Smooth muscle cell (in vitro differentiated cells): ENCODE data around the gene ZNF441. TPM values are rescaled to one million over a fixed set of nuclear protein-coding genes. Genes with fewer than 3 reads are reported as not detected.

ENCODE experiments used
- DNase-seq: peaks from one replicate; lab custom pipeline; 2025; ENCODE audit not compliant: unreplicated experiment; lab: John Stamatoyannopoulos, UW
- H2AFZ ChIP-seq: fragments of 200-600 bp; sonication (generic); 2 replicates; pipeline ENCODE4 v1.6.0; 2016; ENCODE audit warnings: antibody characterized with exemption, low read depth, mild to moderate bottlenecking
- H3F3A ChIP-seq: fragments of 200-600 bp; sonication (generic); 2 replicates; pipeline ENCODE4 v1.6.0; 2017; ENCODE audit warnings: antibody characterized with exemption, low read depth
- H3K27ac ChIP-seq: fragments of 200-600 bp; sonication (generic); 2 replicates; pipeline ENCODE4 v1.5.1; 2016; ENCODE audit warnings: low read depth, mild to moderate bottlenecking
- H3K27me3 ChIP-seq: fragments of 200-600 bp; sonication (generic); 2 replicates; pipeline ENCODE4 v1.6.1; 2016; ENCODE audit warnings: low read depth, mild to moderate bottlenecking
- H3K36me3 ChIP-seq: fragments of 200-600 bp; sonication (generic); 2 replicates; pipeline ENCODE4 v1.5.1; 2016; ENCODE audit warnings: low read depth
- H3K4me1 ChIP-seq: fragments of 200-600 bp; sonication (generic); 2 replicates; pipeline ENCODE4 v1.5.1; 2016; ENCODE audit warnings: low read depth
- H3K4me2 ChIP-seq: fragments of 200-600 bp; sonication (generic); 2 replicates; pipeline ENCODE4 v1.6.0; 2016; ENCODE audit warnings: mild to moderate bottlenecking
- H3K4me3 ChIP-seq: fragments of 200-600 bp; sonication (generic); 2 replicates; pipeline ENCODE4 v1.5.1; 2016; ENCODE audit warnings: mild to moderate bottlenecking
- H3K79me2 ChIP-seq: fragments of 200-600 bp; sonication (generic); 2 replicates; pipeline ENCODE4 v1.6.0; 2016; ENCODE audit warnings: low read depth, mild to moderate bottlenecking
- H3K9ac ChIP-seq: fragments of 200-600 bp; sonication (generic); 2 replicates; pipeline ENCODE4 v1.6.0; 2016; ENCODE audit warnings: low read depth
- H3K9me3 ChIP-seq: fragments of 200-600 bp; sonication (generic); replicated peaks from 2 replicates; pipeline ENCODE4 v1.5.1; 2016; ENCODE audit warnings: low read depth
- H4K20me1 ChIP-seq: fragments of 200-600 bp; sonication (generic); 2 replicates; pipeline ENCODE4 v1.6.0; 2016; ENCODE audit warnings: low read depth
- WGBS: methylation state at CpG from one replicate; pipeline ENCODE4 v1.1.7; 2016; ENCODE audit warnings: low lambda C conversion rate; 5-methylcytosine and 5-hydroxymethylcytosine counted together
- polyA plus RNA-seq: library from polyadenylated mRNA; unstranded; fragments of >200 nt; fragmentation: Nextera tagmentation; extraction: Ambion mirVana; gene quantifications from 2 replicates; pipeline ENCODE4 v1.2.1, GENCODE V29; 2016
- total RNA-seq: library from RNA; depleted of rRNA; stranded (reverse); fragments of >200 nt; gene quantifications from 2 replicates; pipeline ENCODE4 v1.2.3, GENCODE V29; 2014
- TF ChIP-seq, protein P1 (sequence below): fragments of 200-600 bp; sonication (generic); IDR thresholded peaks from 2 replicates; pipeline ENCODE4 v1.5.1; 2017; ENCODE audit warnings: borderline replicate concordance, mild to moderate bottlenecking, antibody characterized with exemption; ENCODE audit not compliant: insufficient read depth, poor library complexity, severe bottlenecking

The ZNF441 gene
- total and polyA plus RNA-seq, 2 experiments from 2014 or later, result 2.7 to 9.3 TPM

DNA sequence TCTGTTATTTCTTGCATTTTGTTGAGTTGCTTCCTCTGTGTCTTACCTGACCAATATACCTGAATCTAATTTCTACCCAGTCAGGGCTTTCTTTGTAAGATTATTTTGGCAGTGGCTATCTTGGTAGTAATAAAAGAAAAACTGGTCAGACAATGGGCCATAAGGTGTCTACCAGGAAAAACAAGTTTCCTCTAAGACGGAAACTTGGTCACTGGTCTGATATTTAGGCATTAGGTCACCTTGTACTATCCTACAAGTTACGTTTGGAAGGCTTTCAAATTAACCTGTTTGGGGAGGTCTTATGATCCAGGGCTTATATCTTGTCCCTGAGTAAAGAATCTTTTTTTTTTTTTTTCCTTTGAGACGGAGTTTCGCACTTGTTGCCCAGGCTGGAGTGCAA, 37.2 kb upstream of the ZNF441 start:
- H3K4me2 ChIP-seq, result no peak overlapping the region
- H3K9ac ChIP-seq, result no peak overlapping the region
- peaks cover 8% of the 10 kb centered on the region for H3K36me3 ChIP-seq
- H3K79me2 ChIP-seq, result peaks cover 8% of the 10 kb centered on the region
- no peaks in the 10 kb centered on the region for H3K27me3 ChIP-seq
- TF ChIP-seq, protein P1, sequence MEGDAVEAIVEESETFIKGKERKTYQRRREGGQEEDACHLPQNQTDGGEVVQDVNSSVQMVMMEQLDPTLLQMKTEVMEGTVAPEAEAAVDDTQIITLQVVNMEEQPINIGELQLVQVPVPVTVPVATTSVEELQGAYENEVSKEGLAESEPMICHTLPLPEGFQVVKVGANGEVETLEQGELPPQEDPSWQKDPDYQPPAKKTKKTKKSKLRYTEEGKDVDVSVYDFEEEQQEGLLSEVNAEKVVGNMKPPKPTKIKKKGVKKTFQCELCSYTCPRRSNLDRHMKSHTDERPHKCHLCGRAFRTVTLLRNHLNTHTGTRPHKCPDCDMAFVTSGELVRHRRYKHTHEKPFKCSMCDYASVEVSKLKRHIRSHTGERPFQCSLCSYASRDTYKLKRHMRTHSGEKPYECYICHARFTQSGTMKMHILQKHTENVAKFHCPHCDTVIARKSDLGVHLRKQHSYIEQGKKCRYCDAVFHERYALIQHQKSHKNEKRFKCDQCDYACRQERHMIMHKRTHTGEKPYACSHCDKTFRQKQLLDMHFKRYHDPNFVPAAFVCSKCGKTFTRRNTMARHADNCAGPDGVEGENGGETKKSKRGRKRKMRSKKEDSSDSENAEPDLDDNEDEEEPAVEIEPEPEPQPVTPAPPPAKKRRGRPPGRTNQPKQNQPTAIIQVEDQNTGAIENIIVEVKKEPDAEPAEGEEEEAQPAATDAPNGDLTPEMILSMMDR, result no peak
- 91% methylated on average over 4 of the region's 4 CpGs for WGBS
- H2AFZ ChIP-seq, result no peak overlapping the region
- no peaks in the 10 kb centered on the region for H3F3A ChIP-seq
- no peak overlapping the region for H3K27ac ChIP-seq
- H3K4me1 ChIP-seq, result no peaks in the 10 kb centered on the region
- no peak for DNase-seq
- H3K9me3 ChIP-seq, result no peaks in the 10 kb centered on the region
- H4K20me1 ChIP-seq, result no peaks in the 10 kb centered on the region
- no peak overlapping the region for H3K4me3 ChIP-seq

DNA sequence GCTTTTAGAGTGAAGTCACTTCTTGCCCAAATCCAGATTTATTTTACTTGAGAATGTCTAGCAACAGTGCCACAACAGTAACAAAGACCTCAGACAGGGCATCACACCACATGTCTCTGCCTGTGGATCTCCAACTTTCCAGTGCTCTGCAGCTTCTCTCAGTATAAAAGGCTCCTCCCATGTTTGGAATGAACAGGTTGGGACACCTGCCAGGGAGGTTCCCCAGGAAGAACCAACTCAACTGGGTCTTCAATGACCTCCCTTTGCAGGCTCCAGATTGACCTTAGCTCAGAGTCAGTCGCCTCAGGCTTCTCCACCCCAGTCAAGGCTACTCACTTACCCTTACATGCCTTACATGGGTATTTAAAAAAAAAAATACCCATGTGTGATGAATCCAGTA, 31.4 kb upstream of the ZNF441 start:
- WGBS, result 82% methylated on average over 1 of the region's 1 CpG
- Histone ChIP-seq H2AFZ (no peak overlapping the region), H3K36me3 (no peaks in the 10 kb centered on the region), H3K27ac (no peak overlapping the region), H3K9ac (no peak overlapping the region), H3K79me2 (peaks cover 29% of the 10 kb centered on the region), H3K4me3 (no peak overlapping the region), H3F3A (peaks cover 6% of the 10 kb centered on the region), H3K27me3 (no peaks in the 10 kb centered on the region), H4K20me1 (peaks cover 4% of the 10 kb centered on the region), H3K4me1 (peaks cover 4% of the 10 kb centered on the region), H3K4me2 (no peak overlapping the region), H3K9me3 (no peaks in the 10 kb centered on the region)
- TF ChIP-seq, protein P1, result no peak
- DNase-seq, result no peak

DNA sequence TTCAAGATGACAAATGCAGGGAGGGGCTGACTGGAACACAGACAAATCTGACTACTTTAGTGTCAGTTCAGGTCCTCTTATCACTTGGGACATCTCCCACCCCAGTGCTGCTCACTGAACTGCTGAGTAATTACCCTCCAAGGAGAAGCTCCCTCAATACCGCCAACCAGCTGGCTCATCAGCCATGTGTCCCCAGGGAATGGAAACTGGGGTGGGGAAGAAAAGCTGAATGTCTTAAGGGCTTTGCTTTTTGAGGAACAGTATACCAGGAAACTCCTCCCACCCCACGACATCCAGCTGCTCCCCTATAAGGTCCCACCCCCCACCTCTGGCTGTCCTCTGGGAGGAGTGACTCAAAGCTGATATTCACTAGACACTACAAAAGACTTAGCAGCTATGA, 30.1 kb upstream of the ZNF441 start:
- Histone ChIP-seq H3K4me2 (peak overlapping the region; percentile 39), H2AFZ (no peak overlapping the region), H3K27me3 (no peaks in the 10 kb centered on the region), H3K4me3 (no peak overlapping the region), H3K9ac (no peak overlapping the region), H3K4me1 (peaks cover 4% of the 10 kb centered on the region), H3K79me2 (peaks cover 29% of the 10 kb centered on the region), H3F3A (peaks cover 6% of the 10 kb centered on the region), H3K9me3 (no peaks in the 10 kb centered on the region), H3K36me3 (no peaks in the 10 kb centered on the region), H4K20me1 (peaks cover 4% of the 10 kb centered on the region), H3K27ac (no peak overlapping the region)
- DNase-seq, result no peak
- 26% methylated on average over 2 of the region's 2 CpGs for WGBS
- TF ChIP-seq, protein P1, result no peak

DNA sequence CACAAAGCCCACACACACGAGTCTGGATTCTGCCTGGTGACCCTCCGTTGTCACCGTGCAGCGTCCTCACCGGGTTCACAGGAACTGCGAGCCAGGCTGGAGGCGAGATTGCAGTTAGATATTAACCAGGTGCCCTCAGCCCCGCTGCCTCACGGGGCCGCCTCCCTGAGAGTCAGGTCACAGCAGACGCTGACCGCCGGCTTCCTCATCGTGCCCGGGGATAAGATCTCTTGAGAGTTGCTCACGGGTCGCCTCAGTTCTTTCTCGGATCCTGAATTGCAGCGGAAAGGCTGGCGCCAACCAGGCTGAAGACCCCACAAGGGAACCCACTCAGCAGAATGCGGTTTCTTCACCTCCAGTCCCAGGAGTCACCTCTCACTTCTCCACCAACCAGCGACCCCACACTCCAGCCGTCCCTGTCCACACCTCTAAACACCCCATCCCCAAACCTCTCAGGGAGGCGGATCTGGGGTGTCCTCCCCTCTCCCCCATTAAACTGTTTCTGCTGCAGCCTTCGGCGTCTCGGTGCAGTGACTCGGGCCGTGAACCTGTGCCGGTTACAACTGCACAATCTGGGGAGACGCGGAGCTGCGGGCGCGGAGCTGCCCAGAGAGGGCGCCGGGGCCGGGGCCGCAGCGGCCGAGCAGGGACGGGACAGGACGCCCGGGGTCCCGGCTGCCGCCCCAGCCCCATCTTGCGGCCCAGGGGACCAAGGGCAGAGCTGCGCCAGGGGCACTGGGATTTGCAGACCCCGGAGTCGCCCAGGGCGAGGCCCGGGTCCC, 28.6 kb upstream of the ZNF441 start:
- no peak for DNase-seq
- H3F3A ChIP-seq, result peaks cover 6% of the 10 kb centered on the region
- WGBS, result under 1% methylated on average over 50 of the region's 52 CpGs
- no peaks in the 10 kb centered on the region for H3K9me3 ChIP-seq
- peak overlapping the region; percentile 59 for H3K27ac ChIP-seq
- peak overlapping the region; percentile 72 for H3K9ac ChIP-seq
- peak overlapping the region; percentile 87 for H3K4me2 ChIP-seq
- peaks cover 29% of the 10 kb centered on the region for H3K79me2 ChIP-seq
- peak overlapping the region; percentile 83 for H2AFZ ChIP-seq
- peaks cover 4% of the 10 kb centered on the region for H3K4me1 ChIP-seq
- TF ChIP-seq, protein P1, result no peak
- no peaks in the 10 kb centered on the region for H3K27me3 ChIP-seq
- no peaks in the 10 kb centered on the region for H3K36me3 ChIP-seq
- peak overlapping the region; percentile 74 for H3K4me3 ChIP-seq
- H4K20me1 ChIP-seq, result peaks cover 4% of the 10 kb centered on the region
